HEK293 (cell line): ENCODE results near the gene CUL7.

ENCODE experiments used
- CTCF ChIA-PET: fragments of 350-600 bp; formaldehyde crosslinking; extraction: SDS; loops from one replicate; lab custom pipeline; 2021; ENCODE audit warnings: antibody characterized with exemption; lab: Yijun Ruan, JAX
- POLR2A ChIA-PET: fragments of 300-600 bp; formaldehyde crosslinking; extraction: SDS; loops from one replicate; lab custom pipeline; 2020; ENCODE audit warnings: antibody characterized with exemption, inconsistent platforms; lab: Yijun Ruan, JAX
- H3K27ac ChIP-seq: fragments of 200-500 bp; sonication (Bioruptor generic); 2 replicates; pipeline ENCODE4 v1.5.1; 2014; ENCODE audit warnings: low read depth, low read length, control low read depth, inconsistent platforms; ENCODE audit errors: extremely low read depth
- H3K36me3 ChIP-seq, 2 experiments: fragments of 200-500 bp in 1 of 2; sonication (Bioruptor generic) in 1 of 2; 1 replicate in 1 of 2; 2 replicates in 1 of 2; pipeline ENCODE4 v1.5.1; 2014 to 2017; ENCODE audit warnings: inconsistent platforms in 2 of 2, low read length in 2 of 2; ENCODE audit not compliant: control insufficient read depth in 2 of 2, insufficient read depth in 1 of 2
- H3K4me1 ChIP-seq: fragments of 200-500 bp; sonication (Bioruptor generic); 2 replicates; pipeline ENCODE4 v1.5.1; 2014; ENCODE audit warnings: mild to moderate bottlenecking, low read length, inconsistent platforms; ENCODE audit not compliant: control insufficient read depth, insufficient read depth
- H3K4me3 ChIP-seq: 2 replicates; pipeline ENCODE4 v1.5.1; 2011; ENCODE audit warnings: low read depth, mild to moderate bottlenecking, control low read depth, low read length, moderate library complexity
- H3K9me3 ChIP-seq: fragments of 200-500 bp; sonication (Bioruptor generic); 2 replicates; pipeline ENCODE4 v1.5.1; 2014; ENCODE audit warnings: low read depth, low read length, inconsistent platforms; ENCODE audit not compliant: control insufficient read depth, insufficient read depth
- FEZF1 ChIP-seq: fragments of 450-650 bp; formaldehyde crosslinking; IDR thresholded peaks from 2 replicates; pipeline ENCODE4 v1.5.1; 2016; ENCODE audit warnings: missing biosample characterization, missing genetic modification characterization
- ZNF211 ChIP-seq: fragments of 450-650 bp; formaldehyde crosslinking; IDR thresholded peaks from 2 replicates; pipeline ENCODE4 v1.5.1; 2016; ENCODE audit warnings: low read depth, missing biosample characterization, missing genetic modification characterization
- ZNF23 ChIP-seq: fragments of 450-650 bp; formaldehyde crosslinking; IDR thresholded peaks from 2 replicates; pipeline ENCODE4 v1.5.1; 2016; ENCODE audit warnings: missing biosample characterization, missing genetic modification characterization, borderline replicate concordance
- ZNF324 ChIP-seq: fragments of 450-650 bp; formaldehyde crosslinking; IDR thresholded peaks from 2 replicates; pipeline ENCODE4 v1.5.1; 2016; ENCODE audit warnings: missing biosample characterization, missing genetic modification characterization
- ZNF654 ChIP-seq: fragments of 450-650 bp; formaldehyde crosslinking; IDR thresholded peaks from 2 replicates; pipeline ENCODE4 v1.5.1; 2016; ENCODE audit warnings: low read depth, missing biosample characterization, missing genetic modification characterization
- ZNF768 ChIP-seq: fragments of 450-650 bp; formaldehyde crosslinking; IDR thresholded peaks from 2 replicates; pipeline ENCODE4 v1.5.1; 2018; ENCODE audit warnings: missing biosample characterization, mild to moderate bottlenecking, missing genetic modification characterization
- TF ChIP-seq, protein P1 (sequence below): fragments of 450-650 bp; formaldehyde crosslinking; IDR thresholded peaks from 2 replicates; pipeline ENCODE4 v1.5.1; 2016; ENCODE audit warnings: missing biosample characterization, missing genetic modification characterization
- TF ChIP-seq, protein P2 (sequence below): fragments of 450-650 bp; formaldehyde crosslinking; IDR thresholded peaks from 2 replicates; pipeline ENCODE4 v1.5.1; 2017; ENCODE audit warnings: missing biosample characterization, missing genetic modification characterization

The CUL7 gene

DNA sequence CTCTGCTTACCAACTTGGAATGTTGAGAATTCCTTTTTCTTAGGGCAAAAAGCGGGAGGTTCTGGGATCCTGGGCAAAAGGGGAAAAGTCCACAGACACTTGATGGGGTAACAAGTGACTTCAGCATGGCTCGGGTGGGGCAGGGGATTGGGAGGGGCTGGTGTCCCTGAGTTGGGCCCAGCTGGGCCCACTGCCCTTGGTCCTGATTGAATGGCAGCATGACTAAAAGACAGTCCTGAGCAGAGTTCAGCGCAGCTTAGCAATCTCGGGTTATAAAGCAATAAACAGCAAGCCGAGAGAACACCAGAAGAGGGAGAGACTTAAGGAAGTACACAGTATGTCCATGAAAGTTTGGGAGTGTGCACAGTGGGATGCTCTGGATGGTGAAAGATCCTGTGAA lies 63.7 kb downstream of the CUL7 start:
- Histone ChIP-seq H3K36me3 (peaks cover 7 to 56% of the 10 kb centered on the region in 2 experiments; a peak in 2 of 3 replicates), H3K27ac (no peak overlapping the region), H3K4me3 (no peak overlapping the region), H3K9me3 (no peaks in the 10 kb centered on the region), H3K4me1 (no peaks in the 10 kb centered on the region)
- TF ChIP-seq, protein P1, sequence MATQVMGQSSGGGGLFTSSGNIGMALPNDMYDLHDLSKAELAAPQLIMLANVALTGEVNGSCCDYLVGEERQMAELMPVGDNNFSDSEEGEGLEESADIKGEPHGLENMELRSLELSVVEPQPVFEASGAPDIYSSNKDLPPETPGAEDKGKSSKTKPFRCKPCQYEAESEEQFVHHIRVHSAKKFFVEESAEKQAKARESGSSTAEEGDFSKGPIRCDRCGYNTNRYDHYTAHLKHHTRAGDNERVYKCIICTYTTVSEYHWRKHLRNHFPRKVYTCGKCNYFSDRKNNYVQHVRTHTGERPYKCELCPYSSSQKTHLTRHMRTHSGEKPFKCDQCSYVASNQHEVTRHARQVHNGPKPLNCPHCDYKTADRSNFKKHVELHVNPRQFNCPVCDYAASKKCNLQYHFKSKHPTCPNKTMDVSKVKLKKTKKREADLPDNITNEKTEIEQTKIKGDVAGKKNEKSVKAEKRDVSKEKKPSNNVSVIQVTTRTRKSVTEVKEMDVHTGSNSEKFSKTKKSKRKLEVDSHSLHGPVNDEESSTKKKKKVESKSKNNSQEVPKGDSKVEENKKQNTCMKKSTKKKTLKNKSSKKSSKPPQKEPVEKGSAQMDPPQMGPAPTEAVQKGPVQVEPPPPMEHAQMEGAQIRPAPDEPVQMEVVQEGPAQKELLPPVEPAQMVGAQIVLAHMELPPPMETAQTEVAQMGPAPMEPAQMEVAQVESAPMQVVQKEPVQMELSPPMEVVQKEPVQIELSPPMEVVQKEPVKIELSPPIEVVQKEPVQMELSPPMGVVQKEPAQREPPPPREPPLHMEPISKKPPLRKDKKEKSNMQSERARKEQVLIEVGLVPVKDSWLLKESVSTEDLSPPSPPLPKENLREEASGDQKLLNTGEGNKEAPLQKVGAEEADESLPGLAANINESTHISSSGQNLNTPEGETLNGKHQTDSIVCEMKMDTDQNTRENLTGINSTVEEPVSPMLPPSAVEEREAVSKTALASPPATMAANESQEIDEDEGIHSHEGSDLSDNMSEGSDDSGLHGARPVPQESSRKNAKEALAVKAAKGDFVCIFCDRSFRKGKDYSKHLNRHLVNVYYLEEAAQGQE (tag by site-specific recombination), result peak; percentile 33; the same call in 1 of the 2 replicates
- no peak for TF ChIP-seq ZNF23 (tag by site-specific recombination)
- ChIA-PET CTCF (interaction anchor here (0.7 to 1.7 kb wide), 2 partner anchors 88 to 279 kb away, joined by 3 read pairs; no protein-coding TSS in a partner anchor), POLR2A (interaction anchor here (0.9 to 8.3 kb wide), 2 partner anchors 11 to 31 kb away, joined by 7 to 31 read pairs; partner anchors contain the start of genes PEX6 and RRP36)

DNA sequence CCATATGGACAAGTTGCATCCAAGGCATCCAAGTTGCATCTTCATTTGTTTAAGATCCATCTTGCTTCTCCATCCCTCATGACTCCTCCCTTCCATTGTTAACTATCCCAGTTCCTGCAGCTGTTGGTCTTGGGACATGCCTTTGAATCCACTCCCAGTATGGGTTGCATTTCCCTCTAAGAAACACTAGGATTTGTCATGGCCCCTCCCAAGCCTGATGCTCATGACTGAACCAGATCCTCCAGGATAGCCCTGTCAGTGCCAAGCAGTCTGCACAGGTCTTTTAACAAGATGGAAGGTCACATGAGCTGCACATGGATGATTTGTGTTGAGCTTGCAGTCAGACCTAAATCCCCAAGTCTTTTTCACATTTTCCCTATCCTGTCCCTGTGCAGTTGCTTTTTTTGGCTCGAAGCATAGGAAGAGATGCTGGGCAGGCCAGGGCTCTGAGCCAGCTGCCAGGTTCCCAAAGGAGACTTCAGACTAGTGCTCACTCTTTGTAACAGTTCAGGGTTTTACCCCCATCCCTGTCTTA lies 65.1 kb downstream of the CUL7 start:
- ChIA-PET POLR2A (interaction anchor here (0.7 to 2.2 kb wide), 7 partner anchors 8 to 65 kb away, joined by 3 to 18 read pairs (median 4); partner anchors contain the start of genes CNPY3, CUL7, PEX6 and RRP36), CTCF (interaction anchor here (0.6 to 1.7 kb wide), 5 partner anchors 9 to 155 kb away, joined by 3 to 10 read pairs (median 5); partner anchors contain the start of genes KLHDC3, MEA1 and PEX6)
- H3K27ac ChIP-seq, result no peak overlapping the region
- H3K4me3 ChIP-seq, result no peak overlapping the region
- TF ChIP-seq ZNF768 (tag by site-specific recombination) (no peak), FEZF1 (no peak), ZNF654 (tag by site-specific recombination) (no peak), ZNF324 (tag by site-specific recombination) (no peak), ZNF211 (no peak)
- TF ChIP-seq, protein P2, sequence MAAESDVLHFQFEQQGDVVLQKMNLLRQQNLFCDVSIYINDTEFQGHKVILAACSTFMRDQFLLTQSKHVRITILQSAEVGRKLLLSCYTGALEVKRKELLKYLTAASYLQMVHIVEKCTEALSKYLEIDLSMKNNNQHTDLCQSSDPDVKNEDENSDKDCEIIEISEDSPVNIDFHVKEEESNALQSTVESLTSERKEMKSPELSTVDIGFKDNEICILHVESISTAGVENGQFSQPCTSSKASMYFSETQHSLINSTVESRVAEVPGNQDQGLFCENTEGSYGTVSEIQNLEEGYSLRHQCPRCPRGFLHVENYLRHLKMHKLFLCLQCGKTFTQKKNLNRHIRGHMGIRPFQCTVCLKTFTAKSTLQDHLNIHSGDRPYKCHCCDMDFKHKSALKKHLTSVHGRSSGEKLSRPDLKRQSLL (tag by site-specific recombination), result no peak
- no peaks in the 10 kb centered on the region for H3K9me3 ChIP-seq
- H3K4me1 ChIP-seq, result no peaks in the 10 kb centered on the region
- H3K36me3 ChIP-seq, result peaks cover 7 to 56% of the 10 kb centered on the region in 2 experiments; a peak in 2 of 3 replicates
